Loucy (cell line): ENCODE measurements around the gene HS3ST3B1.

Experiments
- H2AFZ ChIP-seq: fragments of 200-600 bp; sonication (generic); 2 replicates; pipeline ENCODE4 v1.6.0; 2016; ENCODE audit warnings: antibody characterized with exemption, mild to moderate bottlenecking, low read length, moderate library complexity
- H3F3A ChIP-seq: fragments of 200-600 bp; 2 replicates; pipeline ENCODE4 v1.6.0; 2016; ENCODE audit warnings: antibody characterized with exemption, low read depth, mild to moderate bottlenecking
- H3K27me3 ChIP-seq: fragments of 200-600 bp; sonication (generic); 2 replicates; pipeline ENCODE4 v1.6.1; 2014; ENCODE audit warnings: low read length, mild to moderate bottlenecking; ENCODE audit not compliant: insufficient read depth, poor library complexity, severe bottlenecking
- H3K36me3 ChIP-seq: fragments of 200-600 bp; sonication (generic); 2 replicates; pipeline ENCODE4 v1.6.1; 2016; ENCODE audit warnings: low read length; ENCODE audit not compliant: insufficient read depth
- H3K4me1 ChIP-seq: fragments of 200-600 bp; sonication (generic); 2 replicates; pipeline ENCODE4 v1.5.1; 2014; ENCODE audit warnings: low read length, mild to moderate bottlenecking; ENCODE audit not compliant: insufficient read depth, poor library complexity, severe bottlenecking
- H3K4me2 ChIP-seq: fragments of 200-600 bp; sonication (generic); 2 replicates; pipeline ENCODE4 v1.6.0; 2014; ENCODE audit warnings: antibody characterized with exemption, low read length, low read depth, mild to moderate bottlenecking; ENCODE audit not compliant: poor library complexity, severe bottlenecking
- H3K4me3 ChIP-seq: fragments of 200-600 bp; sonication (generic); 2 replicates; pipeline ENCODE4 v1.5.1; 2014; ENCODE audit warnings: low read length, mild to moderate bottlenecking, mixed read lengths; ENCODE audit not compliant: poor library complexity, severe bottlenecking
- H3K79me2 ChIP-seq: fragments of 200-600 bp; sonication (generic); 2 replicates; pipeline ENCODE4 v1.6.1; 2014; ENCODE audit warnings: low read length; ENCODE audit not compliant: insufficient read depth
- H3K9ac ChIP-seq: fragments of 200-600 bp; sonication (generic); 2 replicates; pipeline ENCODE4 v1.6.0; 2014; ENCODE audit warnings: mild to moderate bottlenecking, low read depth, low read length, moderate library complexity; ENCODE audit not compliant: poor library complexity, severe bottlenecking
- H3K9me2 ChIP-seq: fragments of 200-600 bp; sonication (generic); replicated peaks from 2 replicates; pipeline ENCODE4 v1.6.1; 2016; ENCODE audit warnings: low read depth, low read length, mixed read lengths
- H3K9me3 ChIP-seq: fragments of 200-600 bp; sonication (generic); 2 replicates; pipeline ENCODE4 v1.6.1; 2014; ENCODE audit warnings: mild to moderate bottlenecking, antibody characterized with exemption, low read length, low read depth; ENCODE audit not compliant: insufficient read depth
- H4K20me1 ChIP-seq: fragments of 200-600 bp; sonication (generic); 2 replicates; pipeline ENCODE4 v1.6.0; 2014; ENCODE audit warnings: antibody characterized with exemption, low read length, mild to moderate bottlenecking; ENCODE audit not compliant: insufficient read depth, poor library complexity, severe bottlenecking
- EZH2phosphoT487 ChIP-seq: fragments of 200-600 bp; IDR thresholded peaks from 2 replicates; pipeline ENCODE4 v1.6.1; 2018; ENCODE audit warnings: antibody characterized with exemption, mild to moderate bottlenecking, moderate library complexity, borderline replicate concordance
- TF ChIP-seq, protein P1 (sequence below): fragments of 200-600 bp; sonication (generic); conservative IDR thresholded peaks from 2 replicates; pipeline ENCODE4 v1.5.1; 2014; ENCODE audit warnings: mild to moderate bottlenecking, antibody characterized with exemption, low read length

The HS3ST3B1 gene

DNA sequence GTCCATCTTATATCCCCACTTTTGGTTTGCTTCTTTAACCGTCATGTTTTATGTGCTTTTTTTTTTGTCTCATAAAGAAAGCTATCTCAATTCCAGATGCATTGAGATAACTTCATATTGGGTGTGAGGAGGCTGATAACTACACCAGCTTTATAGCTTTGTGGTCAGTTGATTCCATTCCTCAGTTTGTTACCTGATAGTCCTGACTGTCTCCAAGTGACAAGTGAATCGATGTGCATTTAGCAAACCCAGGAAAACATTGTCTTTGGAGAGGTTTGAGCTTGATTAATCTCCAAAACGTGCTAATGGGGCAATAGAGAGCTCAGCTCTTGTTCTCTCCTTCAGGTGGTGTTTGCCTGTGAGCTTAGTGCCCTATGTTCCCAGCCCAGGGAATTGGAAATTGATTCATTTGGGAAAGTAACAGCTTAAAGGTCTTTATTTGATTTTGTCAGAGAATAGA is 22.7 kb downstream of the HS3ST3B1 start:
- Histone ChIP-seq H3K9me2 (no peaks in the 10 kb centered on the region), H3K9ac (no peak overlapping the region), H3K36me3 (no peaks in the 10 kb centered on the region), H3K27me3 (no peaks in the 10 kb centered on the region), H3K4me2 (no peak overlapping the region), H3F3A (no peaks in the 10 kb centered on the region), H4K20me1 (no peaks in the 10 kb centered on the region), H3K4me1 (no peaks in the 10 kb centered on the region), H3K4me3 (no peak overlapping the region), H3K79me2 (no peaks in the 10 kb centered on the region), H2AFZ (no peak overlapping the region), H3K9me3 (peaks cover 14% of the 10 kb centered on the region; the same call in 1 of the 2 replicates)
- TF ChIP-seq EZH2phosphoT487, result no peak
- TF ChIP-seq, protein P1, sequence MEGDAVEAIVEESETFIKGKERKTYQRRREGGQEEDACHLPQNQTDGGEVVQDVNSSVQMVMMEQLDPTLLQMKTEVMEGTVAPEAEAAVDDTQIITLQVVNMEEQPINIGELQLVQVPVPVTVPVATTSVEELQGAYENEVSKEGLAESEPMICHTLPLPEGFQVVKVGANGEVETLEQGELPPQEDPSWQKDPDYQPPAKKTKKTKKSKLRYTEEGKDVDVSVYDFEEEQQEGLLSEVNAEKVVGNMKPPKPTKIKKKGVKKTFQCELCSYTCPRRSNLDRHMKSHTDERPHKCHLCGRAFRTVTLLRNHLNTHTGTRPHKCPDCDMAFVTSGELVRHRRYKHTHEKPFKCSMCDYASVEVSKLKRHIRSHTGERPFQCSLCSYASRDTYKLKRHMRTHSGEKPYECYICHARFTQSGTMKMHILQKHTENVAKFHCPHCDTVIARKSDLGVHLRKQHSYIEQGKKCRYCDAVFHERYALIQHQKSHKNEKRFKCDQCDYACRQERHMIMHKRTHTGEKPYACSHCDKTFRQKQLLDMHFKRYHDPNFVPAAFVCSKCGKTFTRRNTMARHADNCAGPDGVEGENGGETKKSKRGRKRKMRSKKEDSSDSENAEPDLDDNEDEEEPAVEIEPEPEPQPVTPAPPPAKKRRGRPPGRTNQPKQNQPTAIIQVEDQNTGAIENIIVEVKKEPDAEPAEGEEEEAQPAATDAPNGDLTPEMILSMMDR, result no peak

DNA sequence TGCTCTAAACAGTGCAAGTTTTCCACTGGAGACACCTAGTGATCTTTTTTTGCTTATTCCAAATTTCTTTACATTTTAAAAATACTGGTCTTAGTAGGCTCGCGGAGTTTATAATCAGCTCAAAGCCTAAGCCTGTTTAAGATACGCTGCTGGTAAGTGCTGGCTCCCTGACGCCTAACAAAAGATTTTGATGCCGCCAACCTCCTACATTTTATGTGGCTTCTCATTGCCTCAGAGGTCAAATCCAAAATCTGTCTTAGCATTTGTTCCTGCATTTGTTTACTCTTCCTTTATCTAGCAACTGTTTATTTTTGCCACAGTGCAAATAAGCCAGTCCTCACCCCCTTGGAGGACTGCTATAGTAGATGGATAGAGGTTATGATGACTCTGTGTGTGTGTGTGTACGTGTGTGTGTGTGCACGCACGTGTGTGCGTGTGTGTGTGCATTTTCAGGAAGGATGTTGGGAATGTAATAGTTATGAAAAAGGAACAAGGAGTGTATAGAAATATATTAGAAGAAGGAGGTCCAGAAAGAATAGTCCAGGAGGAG is 24.8 kb downstream of the HS3ST3B1 start:
- no peaks in the 10 kb centered on the region for H3F3A ChIP-seq
- H3K36me3 ChIP-seq, result no peaks in the 10 kb centered on the region
- H3K9me3 ChIP-seq, result peaks cover 9% of the 10 kb centered on the region; the same call in 1 of the 2 replicates
- H3K27me3 ChIP-seq, result no peaks in the 10 kb centered on the region
- no peaks in the 10 kb centered on the region for H3K79me2 ChIP-seq
- no peaks in the 10 kb centered on the region for H3K4me1 ChIP-seq
- H2AFZ ChIP-seq, result no peak overlapping the region
- no peak overlapping the region for H3K4me3 ChIP-seq
- H3K4me2 ChIP-seq, result no peak overlapping the region
- no peaks in the 10 kb centered on the region for H3K9me2 ChIP-seq
- TF ChIP-seq, protein P1, result no peak
- no peak for TF ChIP-seq EZH2phosphoT487
- H3K9ac ChIP-seq, result no peak overlapping the region
- H4K20me1 ChIP-seq, result no peaks in the 10 kb centered on the region

DNA sequence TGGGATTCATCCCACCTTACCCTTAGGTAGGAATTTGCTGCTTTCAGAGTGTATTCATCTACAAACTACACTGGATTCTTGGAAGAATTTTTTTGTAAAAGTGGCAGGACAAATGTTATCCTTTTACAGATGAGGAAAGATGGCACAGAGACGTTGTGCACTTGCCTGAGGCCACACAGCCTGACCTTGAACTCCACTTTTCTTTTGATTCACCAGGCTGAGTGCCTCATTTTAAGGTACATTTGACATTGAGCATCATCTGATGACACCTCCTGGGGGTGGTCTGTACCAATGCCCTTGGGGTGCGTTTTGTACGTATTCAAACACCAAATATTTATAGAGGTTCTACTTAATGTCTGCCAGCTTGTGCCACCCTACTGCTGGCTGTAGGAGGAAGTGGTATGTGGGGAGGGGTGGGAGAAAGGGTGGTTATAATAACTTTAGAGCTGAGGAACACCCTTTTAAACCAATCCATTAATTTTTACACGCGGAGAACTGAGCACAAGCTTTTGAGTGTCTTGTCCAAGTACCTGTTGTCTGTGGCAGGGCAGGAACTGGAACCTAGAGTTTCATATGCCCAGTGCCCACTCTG is 29.1 kb downstream of the HS3ST3B1 start:
- H3K4me3 ChIP-seq, result no peak overlapping the region
- H2AFZ ChIP-seq, result no peak overlapping the region
- no peak overlapping the region for H3K4me2 ChIP-seq

More for the DNA sequence above, 29.1 kb downstream of the HS3ST3B1 start:
- TF ChIP-seq, protein P1, result no peak
- TF ChIP-seq EZH2phosphoT487, result no peak
- no peaks in the 10 kb centered on the region for H3K4me1 ChIP-seq
- H4K20me1 ChIP-seq, result no peaks in the 10 kb centered on the region
- no peaks in the 10 kb centered on the region for H3K9me2 ChIP-seq
- H3K27me3 ChIP-seq, result no peaks in the 10 kb centered on the region
- no peak overlapping the region for H3K9ac ChIP-seq
- no peaks in the 10 kb centered on the region for H3F3A ChIP-seq
- no peaks in the 10 kb centered on the region for H3K36me3 ChIP-seq
- H3K79me2 ChIP-seq, result no peaks in the 10 kb centered on the region
- H3K9me3 ChIP-seq, result peaks cover 5% of the 10 kb centered on the region; the same call in 1 of the 2 replicates
